Kidney (tissue), 14 donors: Measurements from ENCODE around the gene CLEC7A. TPM values are rescaled to one million over a fixed set of nuclear protein-coding genes. Genes with fewer than 3 reads are reported as not detected.
A peak's percentile ranks its signal among the peaks of the same experiment; 100 is the strongest.

Experiments
- DNase-seq, 5 donors: peaks; one replicate each; pipeline ENCODE4 v3.0.0-alpha.2; 2013 to 2020
- FAIRE-seq: peaks from 2 replicates; lab custom pipeline; 2012; peaks lifted over from hg19 to GRCh38; lab: Jason Lieb, UNC
- H3K27ac ChIP-seq, 2 donors: one replicate each; pipeline ENCODE4 v1.7.0; 2013; ENCODE audit warnings: low read depth in 2 of 2, low read length in 2 of 2, inconsistent platforms in 1 of 2
- H3K27me3 ChIP-seq: one replicate; pipeline ENCODE4 v1.7.1; 2013; ENCODE audit warnings: low read length, inconsistent platforms; ENCODE audit not compliant: control insufficient read depth, insufficient read depth
- H3K36me3 ChIP-seq, 3 donors: one replicate each; pipeline versions ENCODE4 v1.7.0 to v1.7.1; 2013; ENCODE audit warnings: low read length in 3 of 3, control low read depth in 1 of 3, inconsistent platforms in 1 of 3; ENCODE audit not compliant: insufficient read depth in 3 of 3, control insufficient read depth in 2 of 3
- H3K4me1 ChIP-seq, 3 donors: one replicate each; pipeline versions ENCODE4 v1.7.0 to v1.7.1; 2013; ENCODE audit warnings: low read length in 3 of 3, inconsistent platforms in 1 of 3, low read depth in 1 of 3; ENCODE audit not compliant: control insufficient read depth in 2 of 3, insufficient read depth in 2 of 3
- H3K4me3 ChIP-seq, 3 donors: one replicate each; pipeline versions ENCODE4 v1.7.0 to v1.8.1; 2013; ENCODE audit warnings: low read length in 3 of 3, control low read depth in 1 of 3, inconsistent platforms in 1 of 3
- H3K9ac ChIP-seq, 3 donors: one replicate each; pipeline versions ENCODE4 v1.7.0 to v1.7.1; 2013; ENCODE audit warnings: low read length in 3 of 3, control low read depth in 1 of 3, inconsistent platforms in 1 of 3
- H3K9me3 ChIP-seq, 3 donors: one replicate each; pipeline versions ENCODE4 v1.7.0 to v1.7.1; 2013; ENCODE audit warnings: low read length in 3 of 3, control low read depth in 1 of 3, inconsistent platforms in 1 of 3; ENCODE audit not compliant: control insufficient read depth in 2 of 3, insufficient read depth in 1 of 3
- CTCF ChIP-seq: IDR thresholded peaks from 3 replicates; pipeline ENCODE4 v1.5.1; 2012; ENCODE audit warnings: mild to moderate bottlenecking, moderate library complexity, borderline replicate concordance; ENCODE audit not compliant: insufficient read depth; ENCODE audit errors: extremely low read depth
- intact Hi-C: fragments of 100-400 bp; cut with DNase I; formaldehyde crosslinking; loops from one replicate; pipeline ENCODE4 v1.11.1; 2022
- polyA plus RNA-seq: library from polyadenylated mRNA; stranded (reverse); fragments of 350-450 nt; fragmentation: Illumina TruSeq; extraction: RNeasy Lipid Tissue Mini Kit (QIAGEN cat#74804); gene quantifications from one replicate; pipeline ENCODE4 v1.2.3, GENCODE V29; 2014; ENCODE audit warnings: low read depth, low replicate concordance; ENCODE audit not compliant: insufficient read depth
- total RNA-seq: library from RNA; stranded (reverse); fragmentation: NEBNext Ultra II Directional; extraction: Animal tissue kit (Norgen Biotek cat#: 25700); gene quantifications from one replicate; pipeline ENCODE4 v1.2.1, GENCODE V29; 2021
- donor health status: control.
- donor health status: control.
- donor health status: control.
- donor health status: control.
- donor health status: control.
- donor health status: DM: yes; HTN: yes; CAD: no.
- donor health status: Normal renal cell carcinoma (clear cell type).

CLEC7A gene
- total and polyA plus RNA-seq, 2 donors from 2014 or later, result 0.43 to 20.0 TPM

- no peak for FAIRE-seq
- DNase-seq, result no peak
- H3K27ac ChIP-seq, result no peak overlapping the region
Observed at GRCh38 chr12:10101648-10102220, 28.3 kb downstream of the CLEC7A start.

GRCh38 chr12:10101042-10101579 is 28.9 kb downstream of the CLEC7A start:
- TF ChIP-seq CTCF, result no peak
- Histone ChIP-seq H3K4me1 (peaks cover 3 to 6% (median 6%) of the 10 kb centered on the region in 3 donors), H3K36me3 (no peaks in the 10 kb centered on the region), H3K27ac (no peak overlapping the region), H3K4me3 (no peak overlapping the region), H3K9me3 (no peaks in the 10 kb centered on the region), H3K9ac (no peak overlapping the region), H3K27me3 (no peaks in the 10 kb centered on the region)
- DNase-seq (peak in 4 of 5 donors; percentile 16 to 69 (median 42)), FAIRE-seq (no peak)
- intact Hi-C loops, result no loop called here

More at GRCh38 chr12:10101648-10102220, 28.3 kb downstream of the CLEC7A start:
- H3K27me3 ChIP-seq, result no peaks in the 10 kb centered on the region
- no peak overlapping the region for H3K4me3 ChIP-seq
- no peak overlapping the region for H3K9ac ChIP-seq
- H3K4me1 ChIP-seq, result peaks cover 2 to 6% (median 3%) of the 10 kb centered on the region in 3 donors
- no peaks in the 10 kb centered on the region for H3K36me3 ChIP-seq
- intact Hi-C loops, result no loop called here
- no peak for TF ChIP-seq CTCF
- no peaks in the 10 kb centered on the region for H3K9me3 ChIP-seq

GRCh38 chr12:10098791-10099190 is 31.2 kb downstream of the CLEC7A start, which contains the start of gene CLEC1A:
TSS of gene CLEC1A (minus strand) at chr12:10098985. CDS start at chr12:10098922, 63 bp downstream.
- DNase-seq (peak in 4 of 5 donors; percentile 34 to 68 (median 48)), FAIRE-seq (no peak)
- intact Hi-C loops, result no loop called here
- Histone ChIP-seq H3K27me3 (no peaks in the 10 kb centered on the region), H3K9me3 (no peaks in the 10 kb centered on the region), H3K9ac (peak within 1 kb of the TSS in 2 of 3 donors; percentile 0 to 67), H3K36me3 (no peaks in the 10 kb centered on the region), H3K4me1 (peaks cover 3 to 6% (median 6%) of the 10 kb centered on the region in 3 donors), H3K4me3 (peak within 1 kb of the TSS in 2 of 3 donors; percentile 42 to 51), H3K27ac (peak within 1 kb of the TSS; percentile 49 to 72)
- no peak for TF ChIP-seq CTCF
